ENCODE measurements around the gene TSN.

The TSN gene

DNA sequence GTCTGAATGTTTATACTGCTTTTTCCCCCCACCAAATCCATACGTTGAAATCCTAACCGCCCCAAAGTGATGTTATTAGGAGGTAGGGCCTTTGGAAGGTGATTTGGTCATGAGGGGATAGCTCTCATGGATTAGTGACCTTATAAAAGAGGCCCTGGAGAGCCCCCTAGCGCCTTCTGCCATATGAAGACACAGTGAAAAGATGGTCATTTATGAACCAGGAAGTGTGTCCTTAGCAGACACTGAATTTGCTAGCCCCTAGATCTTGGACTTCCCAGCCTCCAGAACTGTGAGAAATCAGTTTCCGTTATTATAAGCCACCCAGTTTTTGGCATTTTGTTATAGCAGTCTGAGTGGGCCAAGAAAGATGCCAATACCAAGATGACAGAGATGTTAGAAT is 7.2 kb upstream of the TSN start:
- no peak for DNase-seq

DNA sequence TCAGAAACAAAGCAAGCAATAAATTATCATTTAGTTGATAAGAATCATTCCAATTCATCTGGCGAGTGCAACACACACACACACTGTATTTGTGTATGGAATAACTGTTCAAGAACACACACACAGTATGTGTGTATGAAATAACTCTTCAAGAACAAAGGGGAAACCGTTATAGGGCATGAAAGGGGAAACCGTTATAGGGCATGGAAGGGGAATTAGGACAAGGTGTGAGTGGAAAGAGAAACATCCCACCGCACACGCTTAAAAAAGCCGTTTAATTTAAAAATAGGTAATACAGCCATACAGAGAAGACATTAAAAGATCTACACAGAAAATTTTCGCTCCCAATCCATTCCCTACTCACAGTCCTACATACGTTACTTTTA is 607 bp upstream of the TSN start:
- no peak for DNase-seq

DNA sequence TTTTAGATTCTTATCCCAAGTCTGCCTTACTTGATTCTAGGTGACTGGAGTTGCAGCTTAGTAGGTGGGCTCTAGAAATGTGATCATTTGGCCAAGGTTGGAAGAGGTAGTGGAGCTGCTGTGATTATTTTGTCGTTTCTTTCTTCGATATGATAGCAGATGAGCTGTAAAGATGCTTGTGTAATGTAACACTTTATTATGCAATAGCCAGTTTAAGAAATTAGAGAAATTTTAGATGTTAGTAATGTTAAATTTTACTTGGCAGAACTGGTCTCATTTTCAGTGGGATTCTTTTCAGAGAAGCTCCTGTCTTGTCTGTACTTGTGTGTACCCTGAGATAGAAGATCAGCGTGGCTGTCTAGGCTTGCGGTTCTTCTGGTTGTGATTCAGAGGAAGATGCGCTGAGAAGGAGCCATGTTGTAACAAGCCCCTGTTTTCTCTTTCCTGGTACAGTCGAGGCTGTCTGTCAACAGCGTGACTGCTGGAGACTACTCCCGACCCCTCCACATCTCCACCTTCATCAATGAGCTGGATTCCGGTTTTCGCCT is 9.3 kb downstream of the TSN start:
- DNase-seq: no peak

DNA sequence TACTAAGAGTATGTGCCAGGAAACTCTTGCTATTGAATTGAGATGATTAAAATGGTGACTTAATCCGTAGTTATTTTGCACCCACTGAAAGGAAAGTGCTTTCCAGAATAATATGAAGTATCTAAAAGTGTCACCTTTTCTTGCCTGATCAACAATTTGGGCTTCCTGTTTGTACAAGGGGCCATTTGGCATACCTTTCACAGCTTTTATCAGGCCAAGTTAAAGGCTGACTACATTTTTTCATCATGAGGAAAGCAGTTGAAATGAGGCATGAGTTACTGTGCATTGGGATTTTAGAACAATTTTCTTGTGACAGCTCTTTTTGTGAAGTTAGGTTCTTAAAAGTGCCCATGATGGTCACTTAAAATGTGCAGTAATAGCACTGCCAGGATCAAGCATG is 11.2 kb downstream of the TSN start:
- DNase-seq: no peak

DNA sequence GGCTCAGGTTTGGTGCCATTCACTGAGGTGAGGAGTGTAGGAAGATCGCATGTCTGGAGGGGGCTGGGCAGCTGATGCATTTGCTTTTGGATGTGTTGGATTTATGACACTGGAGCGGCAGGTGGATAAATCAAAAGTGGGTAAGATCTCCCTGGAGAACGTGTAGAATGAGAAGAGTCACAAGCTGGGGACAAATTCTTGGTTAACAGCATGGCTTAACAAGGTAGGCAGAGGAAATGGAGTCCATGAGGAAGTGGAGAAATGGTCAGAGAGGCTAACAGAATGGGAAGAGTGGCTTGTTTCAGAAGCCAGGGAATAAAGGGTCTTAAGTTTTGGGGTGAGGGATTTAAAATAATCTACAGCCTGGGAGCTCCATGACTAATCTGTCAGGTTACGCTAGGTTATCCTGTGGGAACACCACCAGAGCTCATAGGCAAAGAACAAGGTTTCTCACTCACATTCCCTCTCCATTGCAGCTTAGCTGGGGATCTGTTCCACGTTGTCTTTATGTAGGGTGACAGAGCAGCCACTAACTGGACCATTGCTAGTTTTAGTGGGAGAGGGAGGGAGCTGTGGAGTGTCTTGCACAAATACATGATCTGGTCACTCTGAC is 12.8 kb downstream of the TSN start:
- no peak for DNase-seq

DNA sequence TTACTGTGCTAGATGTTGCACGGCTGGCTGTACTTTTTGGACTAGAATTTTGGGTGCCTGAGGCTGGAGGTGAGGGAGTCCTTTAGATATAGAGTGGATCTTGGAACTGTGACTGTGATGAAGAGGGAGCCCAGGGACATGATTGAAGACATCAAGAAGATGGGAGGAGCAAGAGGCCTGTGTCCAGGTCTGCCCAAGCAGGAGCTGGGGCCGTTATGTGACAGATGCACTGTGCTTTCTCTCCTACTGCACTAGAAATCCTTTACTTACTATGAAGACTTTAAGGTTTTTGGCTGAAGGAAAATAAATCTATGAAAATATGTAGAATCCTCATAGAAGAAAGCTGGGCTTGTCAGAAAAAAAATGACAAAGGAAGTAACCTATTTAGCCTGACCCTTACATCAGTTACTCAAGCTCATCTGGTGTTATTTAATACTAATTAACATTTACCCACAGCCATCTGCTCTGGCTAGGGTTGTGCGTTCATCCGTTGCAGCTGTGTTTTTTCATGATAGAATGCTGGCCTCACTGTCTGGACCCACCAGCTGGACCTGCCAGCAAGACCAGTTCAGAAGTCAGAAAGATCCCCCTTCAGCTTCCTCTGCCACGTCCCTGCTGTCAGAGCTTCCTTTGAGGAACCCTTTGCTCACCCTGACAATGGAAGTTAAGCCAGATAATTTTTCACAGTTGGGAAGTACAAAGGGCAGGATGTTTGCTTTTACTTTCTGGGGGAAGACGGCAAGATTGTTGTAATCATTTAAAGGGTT is 16.7 kb downstream of the TSN start:
- DNase-seq: no peak

DNA sequence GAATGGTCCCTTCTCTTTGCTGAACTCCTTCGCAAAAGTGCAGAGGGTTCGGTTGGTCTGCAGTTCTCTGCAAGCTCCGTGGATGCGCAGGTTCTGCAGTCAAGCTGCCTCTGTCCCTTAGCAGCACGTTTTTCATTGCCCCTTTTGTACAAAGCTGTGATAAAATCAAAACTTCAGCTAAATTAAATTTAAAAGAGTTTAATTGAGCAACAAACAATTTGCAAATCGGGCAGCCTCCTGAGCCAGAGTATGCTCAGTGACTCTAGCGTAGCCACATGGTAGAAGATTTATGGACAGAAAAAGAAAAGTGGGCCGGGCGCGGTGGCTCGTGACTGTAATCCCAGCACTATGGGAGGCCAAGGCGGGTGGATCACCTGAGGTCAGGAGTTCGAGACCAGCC is 18.8 kb downstream of the TSN start:
- DNase-seq: no peak

DNA sequence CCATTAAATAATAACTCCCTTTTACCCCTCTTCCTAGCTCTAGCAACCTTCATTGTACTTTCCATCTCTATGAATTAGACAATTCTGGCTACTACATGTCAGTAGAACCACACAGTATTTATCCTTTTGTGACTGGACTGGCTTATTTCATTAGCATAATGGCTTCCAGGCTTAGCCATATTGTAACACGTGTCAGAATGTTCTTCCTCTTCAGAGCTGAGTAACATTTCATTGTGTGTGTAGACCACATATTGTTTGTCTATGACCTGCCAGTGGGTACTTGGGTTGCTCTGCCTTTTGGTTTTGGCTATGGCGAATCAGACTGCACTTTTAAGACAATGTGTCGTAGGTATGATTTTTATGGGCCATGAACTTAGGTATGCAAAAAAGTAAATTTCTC is 20.9 kb downstream of the TSN start:
- no peak for DNase-seq

DNA sequence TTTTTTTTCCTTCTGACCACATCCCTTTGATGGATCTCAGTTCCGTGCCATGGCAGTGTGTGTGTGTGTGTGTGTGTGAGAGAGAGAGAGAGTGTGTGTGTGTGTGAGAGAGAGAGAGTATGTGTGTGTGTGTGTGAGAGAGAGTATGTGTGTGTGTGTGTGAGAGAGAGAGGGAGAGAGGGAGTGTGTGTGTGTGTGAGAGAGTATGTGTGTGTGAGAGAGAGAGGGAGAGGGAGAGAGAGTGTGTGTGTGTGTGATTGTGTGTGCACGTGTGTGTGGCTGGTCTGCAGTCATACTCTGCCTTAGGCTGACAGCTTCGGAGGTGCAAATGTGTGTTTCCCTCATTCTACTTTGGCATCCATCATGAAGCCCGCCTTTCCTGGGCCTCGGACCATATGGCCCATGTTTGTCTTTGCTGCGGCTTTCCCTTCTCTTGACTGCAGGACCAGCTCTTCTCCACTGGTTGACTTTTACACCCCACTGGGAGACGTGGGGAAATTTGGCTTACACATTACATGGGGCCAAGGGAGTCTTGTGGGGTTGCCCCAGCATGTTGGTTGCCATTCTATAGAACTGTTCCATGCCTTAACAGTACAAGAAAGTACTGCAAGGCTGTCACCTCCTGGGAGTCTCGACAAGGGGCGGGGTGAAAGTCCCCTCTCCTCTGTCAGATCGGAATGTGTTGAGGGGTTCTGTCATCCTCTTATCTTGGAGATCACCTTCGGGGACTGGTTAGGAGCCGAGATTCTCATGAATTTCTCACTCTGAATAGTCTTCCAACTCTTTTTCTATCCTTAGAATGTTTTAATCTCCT is 21.6 kb downstream of the TSN start:
- DNase-seq: no peak

DNA sequence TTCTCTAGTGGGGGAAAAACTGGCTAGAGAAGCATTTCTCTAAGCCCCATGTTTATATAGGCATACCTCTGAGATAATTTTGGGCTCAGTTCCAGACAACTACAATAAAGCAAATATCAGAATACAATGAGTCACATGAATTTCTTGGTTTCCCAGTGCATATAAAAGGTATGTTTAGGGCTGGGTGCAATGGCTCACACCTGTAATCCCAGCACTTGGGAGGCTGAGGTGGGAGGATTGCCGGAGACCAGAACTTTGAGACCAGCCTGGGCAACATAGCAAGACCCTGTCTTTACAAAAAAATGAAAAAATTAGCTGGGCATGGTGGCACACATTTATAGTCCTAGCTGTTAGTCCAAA is 22.2 kb downstream of the TSN start:
- no peak for DNase-seq

DNA sequence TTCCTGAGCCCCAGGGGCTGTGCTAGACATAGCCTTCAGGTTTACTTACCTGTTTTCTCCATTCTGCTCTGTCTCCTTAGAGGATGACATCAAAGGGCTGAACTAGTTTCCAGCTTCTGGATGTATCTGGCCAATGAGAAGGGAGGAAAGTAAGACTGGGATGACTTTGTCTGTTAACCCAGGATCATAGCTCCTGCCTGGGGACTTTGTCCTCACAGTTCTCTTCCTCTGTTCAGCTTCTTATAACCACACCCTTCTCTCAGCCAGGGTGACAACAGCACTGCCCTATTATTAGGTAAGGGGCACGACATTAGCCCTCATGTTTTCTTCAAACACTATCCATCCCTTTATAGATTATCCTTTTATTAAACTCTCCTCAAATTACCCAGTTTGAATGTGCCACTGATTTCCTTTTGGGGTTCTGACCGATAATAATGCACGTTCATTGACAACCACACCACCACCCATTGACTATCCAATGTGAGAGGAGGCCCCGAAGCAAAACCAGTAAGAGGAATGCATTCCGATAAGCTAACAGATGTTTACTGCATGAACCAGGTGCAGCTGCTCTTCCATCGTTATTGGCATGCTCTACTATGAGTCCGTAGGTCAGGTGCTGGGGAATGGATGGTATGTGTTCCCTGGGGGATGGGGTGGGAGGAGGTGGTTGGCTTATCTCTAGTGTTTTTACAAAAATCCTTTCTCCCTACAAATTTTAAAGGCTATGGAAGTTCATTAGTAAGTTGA is 23.5 kb downstream of the TSN start:
- DNase-seq: no peak

DNA sequence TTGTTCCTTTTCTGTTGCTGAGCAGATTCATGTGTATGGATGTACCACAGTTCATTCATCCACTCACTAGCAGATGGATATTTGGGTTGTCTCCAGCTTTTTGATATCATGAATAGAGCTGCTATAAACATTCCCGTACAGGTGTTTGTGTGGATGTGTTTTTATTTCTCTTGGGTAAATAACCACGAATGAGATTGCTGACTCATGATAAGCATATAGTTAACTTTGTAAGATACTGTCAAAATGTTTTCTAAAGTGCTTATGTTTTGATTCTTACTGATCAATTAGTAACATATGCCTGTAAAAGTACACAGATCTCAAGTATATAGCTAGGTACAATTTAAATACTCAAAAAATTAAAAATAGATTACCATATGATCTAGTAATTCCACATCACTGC is 27.7 kb downstream of the TSN start:
- no peak for DNase-seq

DNA sequence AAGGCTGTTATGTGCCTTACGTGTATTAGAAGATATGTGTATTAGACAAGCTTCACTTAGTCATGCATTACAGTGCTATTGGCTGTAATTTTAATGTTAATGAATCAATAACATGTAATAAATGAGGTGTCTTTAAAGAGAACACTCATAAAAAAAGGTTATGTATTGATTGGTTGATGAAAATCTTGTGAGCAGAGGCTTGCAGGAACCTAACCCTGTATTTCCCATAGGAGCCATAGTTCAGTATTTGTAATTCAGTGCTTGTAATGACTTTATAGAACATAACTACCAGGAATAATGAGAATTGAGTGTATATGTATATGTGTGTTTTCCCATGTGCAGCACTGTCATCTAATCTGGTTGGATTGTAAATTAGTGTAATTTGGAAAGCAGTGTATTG is 33.2 kb downstream of the TSN start:
- no peak for DNase-seq

DNA sequence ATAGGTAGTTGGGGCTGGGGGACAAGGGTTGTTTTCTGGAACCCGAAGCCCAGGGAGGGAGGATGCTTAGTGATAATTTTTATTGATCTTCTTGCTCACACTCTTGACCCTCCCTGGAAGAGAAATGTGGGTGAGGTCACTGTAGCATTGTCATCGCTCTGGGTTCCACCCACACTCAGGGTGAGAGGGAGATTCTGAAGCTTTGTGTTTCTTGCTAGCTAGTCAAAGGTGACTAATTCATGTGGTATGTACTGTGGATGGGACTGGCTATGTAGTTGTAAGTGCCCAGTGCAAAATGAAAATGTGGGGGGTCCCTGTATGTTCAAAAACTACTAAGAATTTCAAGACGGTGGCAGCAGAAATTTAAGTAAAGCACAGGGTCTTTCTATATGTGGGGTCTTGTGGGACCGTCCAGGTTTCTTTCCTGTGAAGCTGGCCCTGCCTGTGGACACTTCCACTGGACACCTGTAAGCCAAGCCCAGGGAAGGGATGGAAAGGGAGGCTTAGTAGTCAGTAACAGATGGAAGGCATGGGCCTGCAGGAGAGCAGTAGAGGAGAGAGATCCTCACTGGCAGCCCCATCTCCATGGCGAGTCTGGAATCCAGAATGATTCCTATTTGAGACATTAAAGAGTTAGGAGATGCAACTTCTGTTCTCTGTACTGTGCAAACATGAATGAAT is 35.0 kb downstream of the TSN start:
- DNase-seq: no peak

DNA sequence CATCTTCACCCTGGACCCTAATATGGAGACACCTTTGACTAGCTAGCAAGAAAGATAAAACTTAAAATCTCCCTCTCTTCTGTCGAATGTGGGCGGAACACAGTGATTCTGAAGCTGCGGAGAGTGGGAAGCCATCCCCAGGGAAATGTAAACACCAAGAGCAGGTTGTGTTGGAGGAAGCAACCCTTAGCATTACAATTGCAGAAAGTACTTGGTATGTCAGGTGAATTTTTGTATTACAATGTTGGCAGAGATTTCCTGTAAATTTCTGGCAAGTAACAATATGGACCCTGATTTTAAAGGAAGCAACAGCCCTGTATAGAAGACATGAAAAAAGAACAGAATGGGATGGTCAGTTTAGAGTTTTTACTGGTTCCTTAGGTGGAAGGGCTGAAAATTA is 35.8 kb downstream of the TSN start:
- no peak for DNase-seq

DNA sequence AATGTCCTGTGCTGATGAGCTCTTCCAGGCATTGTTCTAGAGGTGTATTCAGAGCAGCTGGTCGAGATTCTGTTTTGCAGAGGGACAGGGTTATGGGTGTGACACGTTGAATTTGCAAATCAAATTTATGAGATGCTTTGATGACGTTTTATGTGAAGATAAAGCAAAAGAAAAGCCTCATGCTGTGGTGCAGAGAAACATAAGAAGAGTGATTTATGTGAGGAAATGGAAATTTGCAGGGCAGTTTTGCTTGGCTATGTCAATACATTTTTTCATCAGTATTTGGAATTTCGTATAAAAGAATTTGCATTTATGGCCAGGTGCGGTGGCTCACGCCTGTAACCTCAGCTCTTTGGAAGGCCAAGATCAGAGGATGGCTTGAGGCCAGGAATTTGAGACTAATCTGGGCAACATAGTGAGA is 36.4 kb downstream of the TSN start:
- DNase-seq: no peak

DNA sequence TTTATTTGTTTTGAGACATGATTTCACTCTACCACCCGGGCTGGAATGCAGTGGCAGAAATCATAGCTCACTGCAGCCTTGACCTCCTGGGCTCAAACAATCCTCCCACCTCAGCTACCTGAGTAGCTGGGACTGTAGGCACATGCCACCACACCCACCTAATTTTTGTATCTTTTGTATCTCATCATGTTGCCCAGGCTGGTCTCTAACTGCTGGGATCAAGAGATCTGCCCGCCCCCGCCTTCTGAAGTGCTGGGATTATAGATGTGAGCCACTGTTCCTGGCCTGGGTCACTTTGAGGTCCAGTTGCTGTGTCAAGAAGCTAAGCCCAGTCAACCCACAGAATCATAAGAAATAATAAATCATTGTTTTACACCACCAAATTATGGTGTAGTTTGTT is 38.4 kb downstream of the TSN start:
- no peak for DNase-seq

DNA sequence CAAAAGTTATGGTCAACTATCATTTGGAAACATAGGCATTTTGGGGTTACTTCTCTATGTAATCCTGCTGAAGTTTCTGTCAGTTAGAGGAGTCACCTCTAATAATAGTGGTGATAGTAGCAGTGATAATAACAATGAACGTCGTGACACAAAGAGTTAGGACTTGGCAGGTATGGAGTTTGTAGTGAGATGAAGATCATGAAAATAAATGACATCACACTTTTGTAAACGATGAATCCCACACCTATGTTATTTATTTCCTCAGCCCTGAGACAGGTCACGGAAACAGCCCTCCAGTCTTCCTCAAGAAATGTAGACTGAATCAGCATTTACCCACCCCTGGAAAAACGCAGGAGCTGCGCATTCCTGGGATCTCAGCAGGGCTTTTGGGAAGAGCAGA is 38.8 kb downstream of the TSN start:
- no peak for DNase-seq

DNA sequence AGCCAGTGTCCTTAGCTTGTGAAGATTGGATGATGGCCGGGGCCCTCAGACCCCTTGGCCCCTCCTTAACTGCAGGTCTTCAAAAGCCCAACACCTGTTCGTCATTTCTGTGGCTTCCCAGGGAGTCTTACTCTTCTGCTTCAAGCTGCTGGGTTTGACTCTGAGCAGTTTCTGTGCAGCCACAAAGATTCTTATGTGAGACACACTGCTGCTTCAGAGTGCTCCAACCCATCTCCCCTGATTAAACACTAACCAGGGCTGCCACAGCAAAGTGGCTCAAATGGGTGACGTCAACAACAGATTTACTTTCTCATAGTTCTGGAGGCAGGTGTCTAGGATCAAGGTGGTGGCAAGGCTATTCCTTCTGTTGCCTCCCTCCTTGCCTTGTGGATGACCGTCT is 40.8 kb downstream of the TSN start:
- DNase-seq: no peak

DNA sequence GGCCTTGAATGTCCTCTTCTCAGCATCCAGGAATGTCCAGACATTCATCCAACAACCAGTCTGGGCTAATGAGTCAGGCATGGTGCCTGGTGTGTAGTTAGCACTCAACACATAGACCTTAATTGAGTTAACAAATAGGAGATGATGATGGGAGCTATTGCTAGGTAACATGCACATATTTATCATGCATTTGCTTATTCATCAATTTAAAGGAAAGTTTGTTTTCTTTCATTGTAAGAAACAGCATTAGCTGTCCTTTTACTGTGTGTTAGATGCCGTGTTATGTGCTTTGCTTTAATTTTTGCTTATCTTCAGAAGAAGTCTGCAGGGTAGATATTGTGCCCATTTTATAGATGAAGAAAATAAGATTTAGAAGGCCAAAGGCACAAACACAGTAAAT is 43.2 kb downstream of the TSN start:
- no peak for DNase-seq

DNA sequence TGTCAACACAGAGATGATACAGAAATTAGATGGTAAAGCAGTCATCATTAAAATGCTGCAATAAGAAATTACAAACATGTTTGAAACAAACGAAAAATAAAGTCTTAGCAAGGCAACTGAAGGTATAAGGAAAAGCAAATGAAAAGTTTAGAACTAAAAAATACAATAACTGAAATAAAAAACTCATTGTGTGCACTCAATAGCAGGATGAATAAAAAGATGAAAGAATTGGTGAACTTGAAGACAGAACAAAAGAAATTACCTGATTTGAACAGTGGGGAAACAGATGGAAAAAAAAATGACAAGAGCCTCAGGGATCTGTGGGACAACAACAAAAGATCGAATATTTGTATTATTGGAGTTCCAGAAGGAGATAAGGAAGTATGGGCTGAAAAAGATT is 46.5 kb downstream of the TSN start:
- DNase-seq: no peak

DNA sequence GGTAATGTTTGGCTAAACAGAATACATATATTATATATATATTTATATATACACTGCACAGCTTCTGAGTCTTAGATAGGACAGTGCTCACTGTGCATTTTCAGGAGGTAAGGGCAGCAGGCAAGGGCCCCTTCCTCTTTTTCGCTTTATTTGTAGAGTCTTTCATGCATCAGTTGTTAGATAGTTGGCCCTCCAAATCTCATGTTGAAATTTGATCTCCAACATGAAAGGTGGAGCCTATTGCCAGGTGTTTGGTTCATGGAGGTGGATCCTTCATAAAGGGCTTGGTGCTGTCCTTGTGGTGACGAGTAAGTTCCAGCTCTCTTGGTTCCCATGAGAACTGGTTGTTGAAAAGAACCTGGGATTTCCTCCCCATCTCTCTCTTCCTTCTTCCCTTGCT is 48.1 kb downstream of the TSN start:
- DNase-seq: no peak

DNA sequence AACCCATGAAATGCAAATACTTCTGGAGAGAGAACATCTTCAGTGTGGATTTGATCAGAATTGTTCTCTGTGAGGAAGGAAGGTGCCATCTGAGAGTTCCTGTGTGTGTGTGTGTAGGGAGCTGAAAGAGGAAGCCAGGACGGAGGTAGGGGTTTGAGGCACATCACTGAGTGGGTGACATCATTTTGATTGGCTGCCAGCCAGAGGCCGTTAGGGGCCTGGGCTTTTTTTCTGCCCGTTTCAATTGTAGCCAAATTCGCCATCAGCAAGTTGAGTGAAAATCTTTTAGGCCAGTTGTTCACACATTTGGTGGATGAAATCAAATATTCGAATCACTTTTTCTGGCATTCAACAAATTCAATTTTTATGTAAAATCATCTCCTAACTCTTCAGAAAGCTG is 48.9 kb downstream of the TSN start:
- no peak for DNase-seq
